Activated CD8-positive, alpha-beta T cell treated with anti-CD3 and anti-CD28 coated beads for 36 hours (primary cell): ENCODE data around the gene GDPGP1. TPM values are rescaled to one million over a fixed set of nuclear protein-coding genes. Genes with fewer than 3 reads are reported as not detected.

ENCODE experiments used
- ATAC-seq: fragments of 200-7000 bp; cut with Tn5 transposase; one replicate; pipeline ENCODE4 v1.10.0; 2021; ENCODE audit warnings: mild to moderate bottlenecking, moderate library complexity
- CTCF ChIA-PET: fragments of 350-600 bp; sonication (Branson Sonifier 250); formaldehyde crosslinking; loops from one replicate; lab custom pipeline; 2021; ENCODE audit warnings: antibody characterized with exemption; lab: Charles Lee
- POLR2A ChIA-PET: fragments of 350-600 bp; sonication (Branson Sonifier 250); formaldehyde crosslinking; loops from one replicate; lab custom pipeline; 2021; ENCODE audit warnings: antibody characterized with exemption; lab: Charles Lee
- DNase-seq: peaks from one replicate; pipeline ENCODE4 v3.0.0-alpha.2; 2020
- H3K27ac Mint-ChIP-seq: one replicate; pipeline ENCODE4 v1.8.0; 2021; ENCODE audit warnings: mild to moderate bottlenecking, mixed read lengths
- H3K27me3 Mint-ChIP-seq: one replicate; pipeline ENCODE4 v1.8.0; 2021; ENCODE audit warnings: mixed read lengths
- H3K36me3 Mint-ChIP-seq: one replicate; pipeline ENCODE4 v1.8.0; 2021; ENCODE audit warnings: low read depth, mixed read lengths
- H3K4me1 Mint-ChIP-seq: one replicate; pipeline ENCODE4 v1.8.0; 2021; ENCODE audit warnings: low read depth, mixed read lengths
- H3K4me3 Mint-ChIP-seq: one replicate; pipeline ENCODE4 v1.8.0; 2021; ENCODE audit warnings: mild to moderate bottlenecking, moderate library complexity, mixed read lengths
- H3K9me3 Mint-ChIP-seq: one replicate; pipeline ENCODE4 v1.8.0; 2021; ENCODE audit warnings: mixed read lengths
- intact Hi-C: fragments of 100-400 bp; cut with micrococcal nuclease; formaldehyde crosslinking; loops from one replicate; pipeline ENCODE4 v1.10.0; 2022
- total RNA-seq, 2 experiments: library from RNA; stranded (reverse); gene quantifications; one replicate each; pipeline ENCODE4 v1.2.3, GENCODE V29; 2021
- TF ChIP-seq, protein P1 (sequence below): fragments of 200-600 bp; IDR thresholded peaks from one replicate; pipeline ENCODE4 v1.8.0; 2022; ENCODE audit warnings: antibody characterized with exemption, mild to moderate bottlenecking

GDPGP1 gene
- total RNA-seq, 2 experiments from 2014 or later = 5.2 to 6.4 TPM

DNA sequence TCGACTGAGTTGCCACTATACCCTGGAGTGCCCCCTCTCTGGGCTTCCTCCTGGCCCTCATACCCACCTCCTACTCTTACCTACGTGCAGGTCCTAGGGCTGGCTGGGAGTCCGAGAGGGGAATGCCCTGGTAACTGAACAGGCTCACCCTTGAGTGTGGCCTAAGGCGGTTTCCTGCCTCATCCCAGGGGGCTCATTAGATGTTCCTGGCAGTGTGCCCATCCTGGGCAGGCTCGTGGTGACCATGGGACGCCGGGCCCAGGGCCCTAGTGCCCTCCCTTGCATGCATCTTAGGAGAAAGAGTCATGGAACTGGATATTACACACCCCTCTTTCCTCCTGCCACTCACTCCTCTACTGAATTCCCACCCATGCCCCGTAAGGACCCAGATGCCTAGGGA lies 30.1 kb upstream of the GDPGP1 start:
- ATAC-seq (no peak), DNase-seq (no peak)
- no peaks in the 10 kb centered on the region for H3K36me3 Mint-ChIP-seq
- no peaks in the 10 kb centered on the region for H3K27me3 Mint-ChIP-seq
- TF ChIP-seq, protein P1, sequence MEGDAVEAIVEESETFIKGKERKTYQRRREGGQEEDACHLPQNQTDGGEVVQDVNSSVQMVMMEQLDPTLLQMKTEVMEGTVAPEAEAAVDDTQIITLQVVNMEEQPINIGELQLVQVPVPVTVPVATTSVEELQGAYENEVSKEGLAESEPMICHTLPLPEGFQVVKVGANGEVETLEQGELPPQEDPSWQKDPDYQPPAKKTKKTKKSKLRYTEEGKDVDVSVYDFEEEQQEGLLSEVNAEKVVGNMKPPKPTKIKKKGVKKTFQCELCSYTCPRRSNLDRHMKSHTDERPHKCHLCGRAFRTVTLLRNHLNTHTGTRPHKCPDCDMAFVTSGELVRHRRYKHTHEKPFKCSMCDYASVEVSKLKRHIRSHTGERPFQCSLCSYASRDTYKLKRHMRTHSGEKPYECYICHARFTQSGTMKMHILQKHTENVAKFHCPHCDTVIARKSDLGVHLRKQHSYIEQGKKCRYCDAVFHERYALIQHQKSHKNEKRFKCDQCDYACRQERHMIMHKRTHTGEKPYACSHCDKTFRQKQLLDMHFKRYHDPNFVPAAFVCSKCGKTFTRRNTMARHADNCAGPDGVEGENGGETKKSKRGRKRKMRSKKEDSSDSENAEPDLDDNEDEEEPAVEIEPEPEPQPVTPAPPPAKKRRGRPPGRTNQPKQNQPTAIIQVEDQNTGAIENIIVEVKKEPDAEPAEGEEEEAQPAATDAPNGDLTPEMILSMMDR = no peak
- CTCF ChIA-PET = interaction anchor here (0.8 to 1.5 kb wide), 3 partner anchors 17 to 38 kb away, joined by 3 to 4 read pairs (median 3); no protein-coding TSS in a partner anchor
- H3K9me3 Mint-ChIP-seq = no peaks in the 10 kb centered on the region
- no peak overlapping the region for H3K4me3 Mint-ChIP-seq
- POLR2A ChIA-PET = interaction anchor here (1.8 kb wide), 1 partner anchor 61 kb away, joined by 4 read pairs; no protein-coding TSS in a partner anchor
- intact Hi-C loops = no loop called here
- peaks cover 15% of the 10 kb centered on the region for H3K4me1 Mint-ChIP-seq
- no peak overlapping the region for H3K27ac Mint-ChIP-seq

DNA sequence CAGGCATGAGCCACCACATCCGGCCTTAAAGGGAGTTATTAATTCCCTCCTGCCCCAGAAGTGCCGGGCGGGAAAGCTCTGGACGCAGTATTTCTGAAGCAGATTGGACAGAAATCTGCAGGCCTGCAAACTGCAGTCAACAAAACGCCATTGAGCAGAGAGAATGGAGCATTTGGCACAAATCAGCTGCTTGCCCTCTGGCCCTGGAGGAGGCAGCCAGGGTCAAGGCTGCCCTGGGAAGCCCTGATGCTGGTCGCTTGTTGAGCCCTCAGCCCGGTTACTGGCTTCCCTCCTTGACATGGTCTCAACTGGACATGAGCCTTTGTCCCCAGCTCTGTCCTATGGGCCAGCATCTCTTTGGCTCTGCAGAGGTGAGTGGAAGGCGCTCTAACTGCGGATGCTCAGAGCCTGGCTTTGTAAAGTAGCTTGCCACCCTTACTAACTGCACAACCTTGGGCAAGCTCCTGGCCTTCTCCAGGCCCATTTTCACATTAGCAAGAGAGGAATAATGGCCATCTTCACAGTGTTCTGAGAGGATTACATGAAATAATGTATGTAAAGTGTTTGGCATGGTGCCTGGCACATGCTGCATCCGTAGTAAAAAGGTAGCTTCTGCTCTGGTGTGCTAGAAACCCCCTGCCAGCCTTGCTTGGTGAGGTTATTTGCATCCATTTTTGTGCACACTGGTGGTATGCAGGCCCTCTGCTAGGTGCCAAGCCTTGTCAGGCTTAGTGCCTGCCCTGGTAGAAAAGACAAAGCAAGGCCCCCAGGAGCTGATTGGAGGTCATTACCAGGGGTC lies 28.8 kb upstream of the GDPGP1 start:
- ChIA-PET CTCF (interaction anchor here (1.0 to 1.5 kb wide), 2 partner anchors 19 to 39 kb away, joined by 3 to 4 read pairs; no protein-coding TSS in a partner anchor), POLR2A (no interaction called here)
- no peaks in the 10 kb centered on the region for H3K27me3 Mint-ChIP-seq
- intact Hi-C loops = no loop called here
- no peak for ATAC-seq
- no peak overlapping the region for H3K4me3 Mint-ChIP-seq
- no peaks in the 10 kb centered on the region for H3K9me3 Mint-ChIP-seq
- TF ChIP-seq, protein P1 = no peak
- H3K36me3 Mint-ChIP-seq = no peaks in the 10 kb centered on the region
- H3K27ac Mint-ChIP-seq = no peak overlapping the region
- DNase-seq = no peak
- H3K4me1 Mint-ChIP-seq = peaks cover 22% of the 10 kb centered on the region

DNA sequence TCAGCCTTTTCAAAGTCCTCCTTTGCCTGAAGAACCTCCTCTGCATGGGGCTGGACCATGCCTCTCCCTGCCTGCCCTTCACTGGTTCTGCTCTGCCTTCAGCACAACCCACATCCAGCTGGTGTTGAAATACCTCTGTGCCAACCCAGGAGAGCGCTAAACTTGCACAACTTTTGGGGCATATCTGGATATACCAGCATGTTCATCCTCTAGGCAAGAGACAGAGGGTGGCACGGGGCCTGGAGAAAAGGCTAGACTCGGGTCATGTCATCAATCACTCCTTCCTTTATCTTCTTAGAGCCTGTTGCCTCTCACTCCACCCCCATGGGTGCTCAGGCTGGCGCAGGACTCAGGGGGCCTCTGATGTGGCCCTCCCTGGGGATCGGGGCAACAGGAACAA lies 28.1 kb upstream of the GDPGP1 start:
- no peak for ATAC-seq
- CTCF ChIA-PET = interaction anchor here (1.4 kb wide), 1 partner anchor 13 kb away, joined by 4 read pairs; no protein-coding TSS in a partner anchor
- no peak overlapping the region for H3K27ac Mint-ChIP-seq
- no peak overlapping the region for H3K4me3 Mint-ChIP-seq
- peaks cover 16% of the 10 kb centered on the region for H3K4me1 Mint-ChIP-seq
- H3K9me3 Mint-ChIP-seq = no peaks in the 10 kb centered on the region
- H3K27me3 Mint-ChIP-seq = no peaks in the 10 kb centered on the region
- POLR2A ChIA-PET = no interaction called here
- TF ChIP-seq, protein P1 = no peak
- no peak for DNase-seq
- no peaks in the 10 kb centered on the region for H3K36me3 Mint-ChIP-seq
- intact Hi-C loops = no loop called here

DNA sequence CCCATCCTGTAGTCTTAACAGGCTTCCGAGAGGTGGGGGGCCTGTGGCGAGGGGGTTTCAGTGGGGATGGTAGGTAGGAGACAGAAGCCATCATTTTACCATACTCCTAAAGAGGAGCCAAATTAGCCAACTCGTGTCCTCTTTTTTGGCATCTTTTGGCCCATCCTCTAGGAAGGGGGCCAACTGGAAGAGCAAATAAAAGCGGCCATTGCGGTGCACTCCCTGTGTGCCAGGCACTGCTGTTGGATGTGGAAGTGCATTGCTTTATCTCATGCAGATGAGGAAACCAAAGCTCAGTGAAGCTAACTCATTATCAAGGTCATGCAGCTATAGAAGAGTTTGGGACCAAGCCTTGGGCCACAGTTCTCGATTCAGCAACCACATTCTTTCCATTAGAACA lies 26.8 kb upstream of the GDPGP1 start:
- intact Hi-C loops = no loop called here
- H3K27me3 Mint-ChIP-seq = no peaks in the 10 kb centered on the region
- no peaks in the 10 kb centered on the region for H3K9me3 Mint-ChIP-seq
- no peak overlapping the region for H3K4me3 Mint-ChIP-seq
- H3K4me1 Mint-ChIP-seq = peaks cover 16% of the 10 kb centered on the region
- H3K36me3 Mint-ChIP-seq = no peaks in the 10 kb centered on the region
- no peak overlapping the region for H3K27ac Mint-ChIP-seq
- DNase-seq (no peak), ATAC-seq (no peak)
- ChIA-PET POLR2A (no interaction called here), CTCF (interaction anchor here (0.9 to 1.4 kb wide), 2 partner anchors 12 kb away, joined by 4 read pairs; no protein-coding TSS in a partner anchor)
- TF ChIP-seq, protein P1 = no peak

DNA sequence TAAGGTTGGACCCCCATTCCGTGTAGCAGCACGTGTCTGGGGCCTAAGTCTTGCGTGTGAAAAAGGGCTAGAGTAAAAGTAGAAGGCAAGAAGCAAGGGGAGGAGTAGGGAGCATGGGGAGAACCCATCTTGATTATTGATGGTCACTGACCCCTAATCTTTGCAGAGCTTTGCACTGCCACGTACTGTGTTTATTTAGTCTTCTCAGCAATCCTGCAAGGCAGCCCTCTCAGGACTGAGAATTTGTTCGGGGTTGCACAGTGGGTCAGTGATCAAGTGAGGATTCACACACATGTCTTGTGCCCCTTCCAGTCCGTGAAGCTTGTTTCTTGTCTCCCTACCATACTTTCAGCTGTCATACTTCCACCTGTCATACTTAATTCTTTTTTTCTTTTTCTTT lies 25.7 kb upstream of the GDPGP1 start:
- DNase-seq = no peak
- POLR2A ChIA-PET = interaction anchor here (0.6 to 1.2 kb wide), 3 partner anchors 9 to 523 kb away, joined by 3 to 5 read pairs (median 3); no protein-coding TSS in a partner anchor
- peaks cover 11% of the 10 kb centered on the region for H3K4me1 Mint-ChIP-seq
- ATAC-seq = no peak
- no peaks in the 10 kb centered on the region for H3K27me3 Mint-ChIP-seq
- TF ChIP-seq, protein P1 = no peak
- intact Hi-C loops = no loop called here
- H3K27ac Mint-ChIP-seq = no peak overlapping the region
- H3K4me3 Mint-ChIP-seq = no peak overlapping the region
- no peaks in the 10 kb centered on the region for H3K36me3 Mint-ChIP-seq
- no peaks in the 10 kb centered on the region for H3K9me3 Mint-ChIP-seq
- CTCF ChIA-PET = interaction anchor here (0.6 to 1.2 kb wide), 3 partner anchors 10 to 14 kb away, joined by 3 to 4 read pairs (median 4); no protein-coding TSS in a partner anchor
